ENCODE data around the gene NDUFB4.
"Not testable (repeated sequence)": the region's sequence is repeated elsewhere in the genome, so short reads cannot be mapped to it uniquely, and the experiment has no call there.

Gene NDUFB4

DNA sequence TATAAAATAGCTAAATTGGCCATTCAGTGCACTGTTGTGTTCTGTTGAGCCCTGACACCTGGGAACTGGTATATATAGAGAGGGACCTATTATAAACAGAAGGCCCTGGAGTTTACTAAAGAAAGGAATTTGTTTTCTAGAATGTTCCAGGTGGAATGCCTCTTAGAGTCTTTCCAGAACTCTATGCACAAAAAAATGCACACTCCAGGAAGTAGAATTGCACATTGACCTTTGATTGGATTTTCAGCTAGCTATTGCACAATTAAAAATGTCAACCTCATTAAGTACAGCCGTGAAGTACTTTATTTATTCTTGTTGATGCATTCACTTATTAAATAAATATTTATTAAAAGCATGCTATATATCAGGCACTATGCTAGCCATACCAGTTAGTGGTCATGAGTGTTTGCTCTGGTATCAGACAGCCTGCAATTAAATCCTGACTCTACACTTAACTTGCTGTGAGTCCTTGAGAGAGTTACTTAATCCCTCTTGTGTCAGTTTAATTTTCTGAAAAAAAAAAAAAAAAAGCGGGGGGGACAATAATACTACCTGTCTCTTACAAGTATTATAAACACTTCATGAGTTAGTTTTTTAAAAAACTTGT, 40.8 kb downstream of the NDUFB4 start:
- TF ChIP-seq CTCF (IDR thresholded peaks at IDR 0.05; ENCODE audit: control insufficient read depth, insufficient read depth, low read depth, low read length, missing control alignments), result no peak
- DNase-seq (ENCODE audit: low read depth), result no peak
- no peak overlapping the region for H3K4me3 ChIP-seq (ENCODE audit: control insufficient read depth, low read depth, low read length)

DNA sequence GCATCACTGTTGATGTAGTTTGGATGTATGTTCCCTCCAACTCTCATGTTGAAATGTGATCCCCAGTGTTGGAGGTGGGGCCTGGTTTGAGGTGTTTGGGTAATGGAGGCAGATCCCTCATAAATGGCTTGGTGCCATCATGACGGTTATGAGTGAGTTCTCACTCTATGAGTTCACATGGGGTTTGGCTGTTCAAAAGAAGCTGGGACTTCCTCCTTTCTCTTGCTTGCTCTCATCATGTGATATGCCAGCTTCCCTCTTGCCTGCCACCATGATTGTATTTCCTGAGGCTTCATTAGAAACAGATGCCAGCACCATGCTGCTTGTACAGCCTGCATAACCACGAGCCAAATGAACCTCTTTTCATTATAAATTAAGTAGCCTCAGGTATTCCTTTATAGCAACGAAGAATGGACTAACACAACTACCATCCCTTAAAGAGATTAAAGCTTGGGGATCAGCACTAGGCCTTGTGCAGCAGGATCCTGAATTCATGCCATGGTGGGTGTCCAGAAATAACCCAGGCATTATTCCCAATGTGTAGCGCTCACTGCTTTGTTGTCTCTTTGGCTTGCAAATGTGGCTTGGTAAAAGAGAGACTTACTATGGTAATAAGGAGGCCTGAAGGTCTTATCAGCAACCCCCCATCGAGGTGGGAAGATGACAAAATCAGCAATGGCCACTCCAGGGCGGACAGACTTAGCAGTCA, 41.9 kb downstream of the NDUFB4 start:
- H3K4me3 ChIP-seq (ENCODE audit: control insufficient read depth, low read depth, low read length), result no peak overlapping the region
- TF ChIP-seq CTCF (IDR thresholded peaks at IDR 0.05; ENCODE audit: control insufficient read depth, insufficient read depth, low read depth, low read length, missing control alignments), result no peak
- DNase-seq (ENCODE audit: low read depth), result no peak

DNA sequence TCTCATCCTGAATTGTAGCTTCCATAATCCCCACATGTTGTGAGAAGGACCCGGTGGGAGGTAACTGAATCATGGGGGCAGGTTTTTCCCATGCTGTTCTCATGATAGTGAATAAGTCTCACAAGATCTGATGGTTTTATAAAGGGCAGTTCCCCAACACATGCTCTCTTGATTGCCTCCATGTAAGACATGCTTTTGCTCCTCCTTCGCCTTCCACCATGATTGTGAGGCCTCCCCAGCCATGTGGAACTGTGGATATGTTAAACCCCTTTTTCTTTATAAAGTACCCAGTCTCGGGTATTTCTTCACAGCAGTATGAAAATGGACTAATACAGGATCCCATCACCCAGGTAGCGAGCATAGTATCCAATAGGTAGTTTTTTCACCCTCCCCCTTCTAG, 42.7 kb downstream of the NDUFB4 start:
- DNase-seq (ENCODE audit: low read depth); H3K4me3 ChIP-seq (ENCODE audit: control insufficient read depth, low read depth, low read length): not testable (repeated sequence)

DNA sequence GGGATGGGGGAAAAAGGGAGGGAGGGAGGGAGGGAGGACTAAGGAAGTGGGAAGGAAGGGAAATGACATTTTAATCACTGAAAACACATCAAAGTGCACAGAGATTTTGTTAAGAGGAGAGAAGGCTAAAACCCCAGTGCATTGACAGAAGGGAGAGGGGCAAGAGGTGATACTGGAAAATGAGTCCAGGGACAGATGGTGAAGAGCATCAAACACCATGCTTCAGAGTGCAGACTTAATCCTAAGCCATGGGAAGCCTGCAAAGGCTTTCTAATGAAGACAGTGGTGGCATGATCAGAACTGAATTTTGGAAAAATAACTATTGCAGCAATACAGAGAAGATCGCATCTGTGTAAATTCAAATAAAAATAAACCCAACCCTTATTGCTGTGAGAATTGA, 44.1 kb downstream of the NDUFB4 start:
- no peak for TF ChIP-seq CTCF (IDR thresholded peaks at IDR 0.05; ENCODE audit: control insufficient read depth, insufficient read depth, low read depth, low read length, missing control alignments)
- DNase-seq (ENCODE audit: low read depth), result no peak
- no peak overlapping the region for H3K4me3 ChIP-seq (ENCODE audit: control insufficient read depth, low read depth, low read length)

DNA sequence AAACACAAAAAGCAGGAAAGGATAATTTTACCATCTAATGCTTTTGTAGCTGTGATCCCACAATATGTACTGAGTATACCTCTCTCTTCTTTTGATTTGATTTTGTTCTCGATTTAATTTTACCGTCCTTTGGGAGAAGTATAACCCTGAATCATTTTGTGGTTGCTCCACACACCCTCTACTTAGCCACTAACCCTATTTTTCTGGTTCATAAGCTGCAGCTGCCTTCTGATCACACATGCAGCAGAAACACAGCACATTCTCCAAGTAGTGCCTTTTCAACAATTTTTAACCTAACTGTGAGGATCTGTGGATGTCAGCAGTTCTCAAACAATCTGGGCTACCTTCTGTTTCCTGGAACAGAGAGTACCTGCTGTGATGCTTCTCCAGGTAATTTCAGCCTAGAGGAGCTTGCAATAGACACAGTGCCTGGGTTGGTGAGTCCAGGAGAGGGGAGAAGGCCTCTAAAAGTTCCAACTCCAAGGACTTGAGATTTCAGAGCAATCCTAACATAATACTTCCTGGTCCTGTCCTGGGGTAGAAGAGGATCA, 45.6 kb downstream of the NDUFB4 start:
- no peak for DNase-seq (ENCODE audit: low read depth)
- no peak for TF ChIP-seq CTCF (IDR thresholded peaks at IDR 0.05; ENCODE audit: control insufficient read depth, insufficient read depth, low read depth, low read length, missing control alignments)
- H3K4me3 ChIP-seq (ENCODE audit: control insufficient read depth, low read depth, low read length), result no peak overlapping the region

- no peak for TF ChIP-seq CTCF (IDR thresholded peaks at IDR 0.05; ENCODE audit: control insufficient read depth, insufficient read depth, low read depth, low read length, missing control alignments)
- no peak overlapping the region for H3K4me3 ChIP-seq (ENCODE audit: control insufficient read depth, low read depth, low read length)
- peak; percentile 18 for DNase-seq (ENCODE audit: low read depth)
Observed at GRCh38 chr3:120642368-120642948, 46.3 kb downstream of the NDUFB4 start.
